ENCODE data around the gene ULK2. TPM values are rescaled to one million over a fixed set of nuclear protein-coding genes. Genes with fewer than 3 reads are reported as not detected.
A peak's percentile ranks its signal among the peaks of the same experiment; 100 is the strongest.

Gene ULK2
- total and polyA plus RNA-seq, 2 of the 13 experiments (the other 11 are each of a cell fraction or from before 2014, with no cell fraction given) = 0.01 TPM; not detected in 1

DNA sequence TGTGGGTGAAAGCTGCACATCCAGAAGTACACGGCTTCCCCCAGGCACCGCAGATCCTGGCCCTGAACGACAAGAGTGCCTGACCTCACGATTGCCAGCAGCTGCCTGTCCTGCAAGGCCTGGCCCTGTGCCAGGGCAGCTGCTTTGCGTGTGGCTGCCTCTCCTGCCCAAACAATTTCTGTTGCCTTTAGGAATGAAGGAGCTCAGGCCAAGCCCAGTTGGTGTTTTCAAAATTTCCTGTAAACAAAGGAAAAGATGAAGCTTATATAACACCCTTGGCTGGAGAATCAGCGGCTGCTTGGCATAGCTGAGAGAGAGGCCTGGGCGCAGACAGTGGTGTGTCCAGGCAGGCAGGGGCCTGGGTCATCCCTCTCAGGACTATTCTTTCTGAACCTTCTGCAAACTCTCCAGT lies 139.6 kb downstream of the ULK2 start (continued):
- no peak for TF ChIP-seq ZNF616 (CRISPR knock-in tag; IDR thresholded peaks at IDR 0.05; ENCODE audit: low read depth)
- no peak for TF ChIP-seq ETV6 (CRISPR knock-in tag; conservative IDR thresholded peaks at IDR 0.05)
- TF ChIP-seq ZBTB7B (CRISPR knock-in tag; IDR thresholded peaks at IDR 0.05) = 0 out of 2 replicates have a peak, but pooled peaks have one; percentile 16
- no peak for TF ChIP-seq ZNF558 (CRISPR knock-in tag; IDR thresholded peaks at IDR 0.05; ENCODE audit: borderline replicate concordance)
- no peak for TF ChIP-seq NAIF1 (CRISPR knock-in tag; IDR thresholded peaks at IDR 0.05; ENCODE audit: borderline replicate concordance)
- TF ChIP-seq, protein P1, sequence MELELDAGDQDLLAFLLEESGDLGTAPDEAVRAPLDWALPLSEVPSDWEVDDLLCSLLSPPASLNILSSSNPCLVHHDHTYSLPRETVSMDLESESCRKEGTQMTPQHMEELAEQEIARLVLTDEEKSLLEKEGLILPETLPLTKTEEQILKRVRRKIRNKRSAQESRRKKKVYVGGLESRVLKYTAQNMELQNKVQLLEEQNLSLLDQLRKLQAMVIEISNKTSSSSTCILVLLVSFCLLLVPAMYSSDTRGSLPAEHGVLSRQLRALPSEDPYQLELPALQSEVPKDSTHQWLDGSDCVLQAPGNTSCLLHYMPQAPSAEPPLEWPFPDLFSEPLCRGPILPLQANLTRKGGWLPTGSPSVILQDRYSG (CRISPR knock-in tag; IDR thresholded peaks at IDR 0.05) = no peak
- TF ChIP-seq, protein P2, sequence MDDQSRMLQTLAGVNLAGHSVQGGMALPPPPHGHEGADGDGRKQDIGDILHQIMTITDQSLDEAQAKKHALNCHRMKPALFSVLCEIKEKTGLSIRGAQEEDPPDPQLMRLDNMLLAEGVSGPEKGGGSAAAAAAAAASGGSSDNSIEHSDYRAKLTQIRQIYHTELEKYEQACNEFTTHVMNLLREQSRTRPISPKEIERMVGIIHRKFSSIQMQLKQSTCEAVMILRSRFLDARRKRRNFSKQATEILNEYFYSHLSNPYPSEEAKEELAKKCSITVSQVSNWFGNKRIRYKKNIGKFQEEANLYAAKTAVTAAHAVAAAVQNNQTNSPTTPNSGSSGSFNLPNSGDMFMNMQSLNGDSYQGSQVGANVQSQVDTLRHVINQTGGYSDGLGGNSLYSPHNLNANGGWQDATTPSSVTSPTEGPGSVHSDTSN (CRISPR knock-in tag; IDR thresholded peaks at IDR 0.05; ENCODE audit: borderline replicate concordance) = no peak
- TF ChIP-seq THAP11 (CRISPR knock-in tag; IDR thresholded peaks at IDR 0.05) = no peak
- no peak for TF ChIP-seq ZNF709 (CRISPR knock-in tag; IDR thresholded peaks at IDR 0.05)
- no peak for TF ChIP-seq SMC3 (IDR thresholded peaks at IDR 0.05; ENCODE audit: low read length)
- peak; percentile 35; the same call in 1 of the 2 replicates for TF ChIP-seq ZNF263 (CRISPR knock-in tag; IDR thresholded peaks at IDR 0.05)
- 0 out of 2 replicates have a peak, but pooled peaks have one; percentile 50 for TF ChIP-seq ZNF724P (CRISPR knock-in tag; IDR thresholded peaks at IDR 0.05; ENCODE audit: borderline replicate concordance)
- no peak for TF ChIP-seq CAMTA2 (CRISPR knock-in tag; IDR thresholded peaks at IDR 0.05; ENCODE audit: borderline replicate concordance)
- TF ChIP-seq SETDB1 (CRISPR knock-in tag; IDR thresholded peaks at IDR 0.05; ENCODE audit: borderline replicate concordance) = no peak
- no peak for TF ChIP-seq ZNF143 (CRISPR knock-in tag; IDR thresholded peaks at IDR 0.05)
- no peak for TF ChIP-seq MAFG (CRISPR knock-in tag; IDR thresholded peaks at IDR 0.05)
- TF ChIP-seq, protein P3, sequence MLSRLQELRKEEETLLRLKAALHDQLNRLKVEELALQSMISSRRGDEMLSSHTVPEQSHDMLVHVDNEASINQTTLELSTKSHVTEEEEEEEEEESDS (CRISPR knock-in tag; IDR thresholded peaks at IDR 0.05; ENCODE audit: borderline replicate concordance) = no peak
- TF ChIP-seq, protein P4, sequence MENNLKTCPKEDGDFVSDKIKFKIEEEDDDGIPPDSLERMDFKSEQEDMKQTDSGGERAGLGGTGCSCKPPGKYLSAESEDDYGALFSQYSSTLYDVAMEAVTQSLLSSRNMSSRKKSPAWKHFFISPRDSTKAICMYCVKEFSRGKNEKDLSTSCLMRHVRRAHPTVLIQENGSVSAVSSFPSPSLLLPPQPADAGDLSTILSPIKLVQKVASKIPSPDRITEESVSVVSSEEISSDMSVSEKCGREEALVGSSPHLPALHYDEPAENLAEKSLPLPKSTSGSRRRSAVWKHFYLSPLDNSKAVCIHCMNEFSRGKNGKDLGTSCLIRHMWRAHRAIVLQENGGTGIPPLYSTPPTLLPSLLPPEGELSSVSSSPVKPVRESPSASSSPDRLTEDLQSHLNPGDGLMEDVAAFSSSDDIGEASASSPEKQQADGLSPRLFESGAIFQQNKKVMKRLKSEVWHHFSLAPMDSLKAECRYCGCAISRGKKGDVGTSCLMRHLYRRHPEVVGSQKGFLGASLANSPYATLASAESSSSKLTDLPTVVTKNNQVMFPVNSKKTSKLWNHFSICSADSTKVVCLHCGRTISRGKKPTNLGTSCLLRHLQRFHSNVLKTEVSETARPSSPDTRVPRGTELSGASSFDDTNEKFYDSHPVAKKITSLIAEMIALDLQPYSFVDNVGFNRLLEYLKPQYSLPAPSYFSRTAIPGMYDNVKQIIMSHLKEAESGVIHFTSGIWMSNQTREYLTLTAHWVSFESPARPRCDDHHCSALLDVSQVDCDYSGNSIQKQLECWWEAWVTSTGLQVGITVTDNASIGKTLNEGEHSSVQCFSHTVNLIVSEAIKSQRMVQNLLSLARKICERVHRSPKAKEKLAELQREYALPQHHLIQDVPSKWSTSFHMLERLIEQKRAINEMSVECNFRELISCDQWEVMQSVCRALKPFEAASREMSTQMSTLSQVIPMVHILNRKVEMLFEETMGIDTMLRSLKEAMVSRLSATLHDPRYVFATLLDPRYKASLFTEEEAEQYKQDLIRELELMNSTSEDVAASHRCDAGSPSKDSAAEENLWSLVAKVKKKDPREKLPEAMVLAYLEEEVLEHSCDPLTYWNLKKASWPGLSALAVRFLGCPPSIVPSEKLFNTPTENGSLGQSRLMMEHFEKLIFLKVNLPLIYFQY (CRISPR knock-in tag; IDR thresholded peaks at IDR 0.05; ENCODE audit: borderline replicate concordance) = no peak
- TF ChIP-seq CBX5 (CRISPR knock-in tag; IDR thresholded peaks at IDR 0.05; ENCODE audit: borderline replicate concordance) = no peak
- TF ChIP-seq, protein P5, sequence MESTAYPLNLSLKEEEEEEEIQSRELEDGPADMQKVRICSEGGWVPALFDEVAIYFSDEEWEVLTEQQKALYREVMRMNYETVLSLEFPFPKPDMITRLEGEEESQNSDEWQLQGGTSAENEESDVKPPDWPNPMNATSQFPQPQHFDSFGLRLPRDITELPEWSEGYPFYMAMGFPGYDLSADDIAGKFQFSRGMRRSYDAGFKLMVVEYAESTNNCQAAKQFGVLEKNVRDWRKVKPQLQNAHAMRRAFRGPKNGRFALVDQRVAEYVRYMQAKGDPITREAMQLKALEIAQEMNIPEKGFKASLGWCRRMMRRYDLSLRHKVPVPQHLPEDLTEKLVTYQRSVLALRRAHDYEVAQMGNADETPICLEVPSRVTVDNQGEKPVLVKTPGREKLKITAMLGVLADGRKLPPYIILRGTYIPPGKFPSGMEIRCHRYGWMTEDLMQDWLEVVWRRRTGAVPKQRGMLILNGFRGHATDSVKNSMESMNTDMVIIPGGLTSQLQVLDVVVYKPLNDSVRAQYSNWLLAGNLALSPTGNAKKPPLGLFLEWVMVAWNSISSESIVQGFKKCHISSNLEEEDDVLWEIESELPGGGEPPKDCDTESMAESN (CRISPR knock-in tag; conservative IDR thresholded peaks at IDR 0.05) = 0 out of 2 replicates have a peak, but pooled peaks have one; percentile 31
- TF ChIP-seq MEF2D (CRISPR knock-in tag; IDR thresholded peaks at IDR 0.05) = 0 out of 2 replicates have a peak, but pooled peaks have one; percentile 21
- TF ChIP-seq ZC3H4 (CRISPR knock-in tag; IDR thresholded peaks at IDR 0.05; ENCODE audit: borderline replicate concordance) = no peak
- TF ChIP-seq EP300 (IDR thresholded peaks at IDR 0.05; ENCODE audit: low read depth in 2 of 2, low read length in 2 of 2) = 0 out of 4 replicates have a peak, but pooled peaks of 1 of the 2 experiments have one; percentile 17
- TF ChIP-seq EP300 (CRISPR knock-in tag; IDR thresholded peaks at IDR 0.05; ENCODE audit: borderline replicate concordance) = no peak

All from HepG2 (cell line).